K562 (cell line): Measurements from ENCODE around the gene NLGN2. TPM values are rescaled to one million over a fixed set of nuclear protein-coding genes. Genes with fewer than 3 reads are reported as not detected.

Source experiments
- ATAC-seq: fragments of 200-7000 bp; cut with Tn5 transposase; 3 replicates; pipeline ENCODE4 v1.9.1; 2020; ENCODE audit warnings: moderate library complexity
- BruUV-seq: library from RNA; stranded (reverse); fragments of 400-500 nt; replicated peaks from 2 replicates; lab custom pipeline; 2021; lab: Mats Ljungman, UMichigan
- CTCF ChIA-PET: fragments of 300-600 bp; formaldehyde crosslinking; extraction: SDS; loops from one replicate; lab custom pipeline; 2021; ENCODE audit warnings: low intra/inter-chr PET ratio; lab: Yijun Ruan, JAX
- POLR2A ChIA-PET: fragments of 300-600, 350-650 bp; sonication (Branson Sonifier 250); formaldehyde crosslinking; extraction: SDS; loops from one replicate; lab custom pipeline; 2021; ENCODE audit warnings: antibody characterized with exemption, inconsistent platforms; lab: Yijun Ruan, JAX
- DNase-seq, 4 experiments: peaks; one replicate each; pipeline versions ENCODE4 v3.0.0 to v3.0.0-alpha.2; 2011 to 2018; ENCODE audit warnings: low spot score in 3 of 4, mixed read lengths in 3 of 4; ENCODE audit errors: extremely low read depth in 1 of 4
- FAIRE-seq: peaks from 2 replicates; lab custom pipeline; 2011; peaks lifted over from hg19 to GRCh38; lab: Jason Lieb, UNC
- H2AFZ ChIP-seq: 2 replicates; pipeline ENCODE4 v1.6.0; 2011; ENCODE audit warnings: low read depth, low read length, control low read depth, inconsistent platforms
- H3K27ac ChIP-seq: fragments of 200-600 bp; 3 replicates; pipeline ENCODE4 v1.8.0; 2011; ENCODE audit warnings: low read depth, mild to moderate bottlenecking, control low read depth, inconsistent platforms, low read length, moderate library complexity, mixed read lengths; ENCODE audit errors: extremely low read depth
- H3K27me3 ChIP-seq, 2 experiments: fragments of 300-600 bp in 1 of 2; 2 replicates in 1 of 2; 3 replicates in 1 of 2; pipeline versions ENCODE4 v1.6.0 to v1.8.0; 2011; ENCODE audit warnings: inconsistent platforms in 2 of 2, low read length in 2 of 2, mild to moderate bottlenecking in 1 of 2, mixed read lengths in 1 of 2, moderate library complexity in 1 of 2; ENCODE audit not compliant: control insufficient read depth in 2 of 2, insufficient read depth in 2 of 2
- H3K36me3 ChIP-seq: fragments of 300-600 bp; 3 replicates; pipeline ENCODE4 v1.8.0; 2011; ENCODE audit warnings: mild to moderate bottlenecking, low read length, inconsistent platforms; ENCODE audit not compliant: control insufficient read depth, insufficient read depth
- H3K4me1 ChIP-seq, 2 experiments: fragments of 200-600 bp in 1 of 2; replicated peaks in 1 of 2; 2 replicates in 1 of 2; 3 replicates in 1 of 2; pipeline versions ENCODE4 v1.5.1 to v1.8.0; 2011; ENCODE audit warnings: inconsistent platforms in 2 of 2, low read length in 2 of 2, mild to moderate bottlenecking in 1 of 2, mixed read lengths in 1 of 2, moderate library complexity in 1 of 2; ENCODE audit not compliant: control insufficient read depth in 2 of 2, insufficient read depth in 2 of 2
- H3K4me2 ChIP-seq: 2 replicates; pipeline ENCODE4 v1.6.1; 2011; ENCODE audit warnings: low read length, control low read depth, inconsistent platforms, mixed read lengths; ENCODE audit not compliant: insufficient read depth
- H3K4me3 ChIP-seq: fragments of 200-600 bp; sonication (generic), shearing (Covaris generic); 2 replicates; pipeline ENCODE4 v1.5.1; 2016; ENCODE audit warnings: control low read depth, inconsistent platforms
- H3K79me2 ChIP-seq: fragments of 200-600 bp; 3 replicates; pipeline ENCODE4 v1.8.0; 2011; ENCODE audit warnings: low read length, inconsistent platforms; ENCODE audit not compliant: control insufficient read depth, insufficient read depth
- H3K9ac ChIP-seq, 2 experiments: 2 replicates each; pipeline versions ENCODE4 v1.6.0 to v1.6.1; 2011; ENCODE audit warnings: low read depth in 2 of 2, low read length in 2 of 2, control low read depth in 1 of 2, inconsistent platforms in 1 of 2, mild to moderate bottlenecking in 1 of 2, mixed read lengths in 1 of 2; ENCODE audit not compliant: insufficient read depth in 1 of 2
- H3K9me1 ChIP-seq: one replicate; pipeline ENCODE4 v1.6.0; 2011; ENCODE audit warnings: inconsistent platforms, mild to moderate bottlenecking, low read length, moderate library complexity; ENCODE audit not compliant: control insufficient read depth, insufficient read depth
- H3K9me3 ChIP-seq: replicated peaks from 2 replicates; pipeline ENCODE4 v1.5.1; 2011; ENCODE audit warnings: low read depth, low read length, inconsistent platforms; ENCODE audit not compliant: control insufficient read depth, insufficient read depth
- H4K20me1 ChIP-seq: replicated peaks from 2 replicates; pipeline ENCODE4 v1.6.1; 2011; ENCODE audit warnings: low read length, inconsistent platforms, mixed read lengths; ENCODE audit not compliant: control insufficient read depth, insufficient read depth
- ARHGAP35 ChIP-seq: fragments of 450-650 bp; IDR thresholded peaks from 2 replicates; pipeline ENCODE4 v1.6.1; 2018; ENCODE audit not compliant: partially characterized antibody
- BHLHE40 ChIP-seq: IDR thresholded peaks from 2 replicates; pipeline ENCODE4 v1.6.1; 2011; ENCODE audit warnings: low read length, improper control_type of control experiment
- CCNT2 ChIP-seq: IDR thresholded peaks from 2 replicates; pipeline ENCODE4 v1.6.1; 2011; ENCODE audit warnings: borderline replicate concordance, low read depth, mild to moderate bottlenecking, moderate library complexity, mixed read lengths, low read length; ENCODE audit not compliant: insufficient read length; ENCODE audit errors: extremely low read depth
- CHD4 ChIP-seq: fragments of 200-600 bp; sonication (generic); IDR thresholded peaks from 3 replicates; pipeline ENCODE4 v1.6.1; 2012; ENCODE audit warnings: low read depth, mild to moderate bottlenecking, mixed read lengths, low read length, inconsistent platforms; ENCODE audit not compliant: insufficient read depth, insufficient replicate concordance, poor library complexity, severe bottlenecking
- CREB5 ChIP-seq: fragments of 250-450 bp; sonication (Bioruptor Pico); IDR thresholded peaks from 2 replicates; pipeline ENCODE4 v1.5.0; 2020; ENCODE audit warnings: mild to moderate bottlenecking
- E2F6 ChIP-seq, 2 experiments: IDR thresholded peaks; 2 replicates each; pipeline ENCODE4 v1.6.1; 2011; ENCODE audit warnings: borderline replicate concordance in 1 of 2, control low read depth in 1 of 2, low read depth in 1 of 2, low read length in 1 of 2, mild to moderate bottlenecking in 1 of 2, mixed read lengths in 1 of 2, moderate library complexity in 1 of 2; ENCODE audit not compliant: insufficient read depth in 1 of 2, insufficient read length in 1 of 2, poor library complexity in 1 of 2, severe bottlenecking in 1 of 2; ENCODE audit errors: extremely low read depth in 1 of 2
- FOXJ3 ChIP-seq: sonication (generic); formaldehyde crosslinking; IDR thresholded peaks from 2 replicates; pipeline ENCODE4 v1.4.0; 2020; ENCODE audit warnings: mild to moderate bottlenecking, missing genetic modification reagents
- GTF2F1 ChIP-seq: IDR thresholded peaks from 2 replicates; pipeline ENCODE4 v1.6.1; 2011; ENCODE audit warnings: low read depth, low read length, improper control_type of control experiment
- HES1 ChIP-seq: fragments of 450-650 bp; IDR thresholded peaks from 2 replicates; pipeline ENCODE4 v1.6.1; 2016; ENCODE audit warnings: low read depth, mild to moderate bottlenecking, moderate library complexity
- KLF6 ChIP-seq: fragments of 250-450 bp; sonication (Bioruptor Pico); IDR thresholded peaks from 2 replicates; pipeline ENCODE4 v1.4.0; 2020; ENCODE audit warnings: mild to moderate bottlenecking, moderate library complexity, borderline replicate concordance
- LCOR ChIP-seq: sonication (generic); formaldehyde crosslinking; IDR thresholded peaks from 2 replicates; pipeline ENCODE4 v1.8.0; 2022; ENCODE audit warnings: mild to moderate bottlenecking, missing genetic modification reagents
- NRF1 ChIP-seq, 2 experiments: fragments of 450-650 bp; IDR thresholded peaks in 1 of 2; conservative IDR thresholded peaks in 1 of 2; 2 replicates each; pipeline ENCODE4 v1.6.1; 2014; ENCODE audit warnings: mild to moderate bottlenecking in 2 of 2
- PCBP1 ChIP-seq: fragments of 200-400 bp; formaldehyde crosslinking; IDR thresholded peaks from 2 replicates; pipeline ENCODE4 v1.6.1; 2018; ENCODE audit warnings: mild to moderate bottlenecking, low read depth, low read length; ENCODE audit not compliant: poor library complexity, severe bottlenecking
- PHTF2 ChIP-seq: fragments of 250-450 bp; sonication (Bioruptor Pico); IDR thresholded peaks from 2 replicates; pipeline ENCODE4 v1.5.0; 2021; ENCODE audit warnings: mild to moderate bottlenecking
- PRMT5 ChIP-seq: sonication (generic); formaldehyde crosslinking; IDR thresholded peaks from 2 replicates; pipeline ENCODE4 v1.5.0; 2020; ENCODE audit warnings: missing genetic modification reagents
- SIN3B ChIP-seq: fragments of 450-650 bp; IDR thresholded peaks from 2 replicates; pipeline ENCODE4 v1.6.1; 2017; ENCODE audit warnings: low read depth, mild to moderate bottlenecking, moderate library complexity
- U2AF1 ChIP-seq: fragments of 200-400 bp; formaldehyde crosslinking; optimal IDR thresholded peaks from 2 replicates; pipeline ENCODE3; 2017; ENCODE audit warnings: mild to moderate bottlenecking, low read depth, low read length, moderate library complexity
- ZNF212 ChIP-seq: fragments of 450-650 bp; formaldehyde crosslinking; IDR thresholded peaks from 2 replicates; pipeline ENCODE4 v1.4.0; 2020; ENCODE audit warnings: mild to moderate bottlenecking
- ZNF780A ChIP-seq: fragments of 250-450 bp; sonication (Bioruptor Pico); IDR thresholded peaks from 2 replicates; pipeline ENCODE4 v1.5.0; 2021; ENCODE audit warnings: mild to moderate bottlenecking
- WGBS: fragments of 100-300 bp; shearing (Covaris generic); methylation state at CpG from one replicate; pipeline ENCODE4 v1.1.6; 2016; ENCODE audit warnings: low coverage, mixed read lengths; ENCODE audit not compliant: insufficient coverage; ENCODE audit errors: missing lambda C conversion rate; 5-methylcytosine and 5-hydroxymethylcytosine counted together
- in situ Hi-C: fragments of 300-500 bp; cut with MboI; formaldehyde crosslinking; loops from 4 replicates; pipeline ENCODE4 v1.15.0; 2018; ENCODE audit warnings: inconsistent platforms, mixed read lengths
- intact Hi-C: fragments of 100-400 bp; cut with micrococcal nuclease; formaldehyde crosslinking; loops from 2 replicates; pipeline ENCODE4 v1.14.2; 2022
- polyA plus RNA-seq, 8 experiments: library from polyadenylated mRNA; depleted of rRNA in 4 of 8; stranded (reverse) in 5 of 8; unstranded in 3 of 8; fragments of >200 nt; fragmentation: Nextera tagmentation in 2 of 8; fragmentation: Illumina TruSeq in 1 of 8; extraction: Ambion mirVana in 2 of 8; extraction: Trizol in 1 of 8; gene quantifications; 2 replicates each; pipeline versions ENCODE4 v1.2.1 to v1.2.3, GENCODE V29; 2011 to 2014; ENCODE audit warnings: inconsistent platforms in 1 of 8, missing spikeins in 1 of 8
- total RNA-seq, 7 experiments: library from RNA; depleted of rRNA in 6 of 7; stranded (reverse); fragments of >200 nt in 6 of 7; fragmentation: Illumina TruSeq in 2 of 7; extraction: Trizol in 2 of 7; gene quantifications; 2 replicates each; pipeline versions ENCODE4 v1.2.1 to v1.2.3, GENCODE V29; 2011 to 2021; ENCODE audit warnings: low replicate concordance in 1 of 7

The NLGN2 gene
- total and polyA plus RNA-seq, 9 of the 15 experiments (the other 6 are each of a cell fraction or from before 2014, with no cell fraction given), result 0.11 to 7.8 (median 0.77) TPM

GRCh38 chr17:7410634-7411426 lies 3.2 kb downstream of the NLGN2 start:
- no peaks in the 10 kb centered on the region for H3K9me1 ChIP-seq
- H3K27ac ChIP-seq, result no peak overlapping the region
- 54% methylated on average over 10 of the region's 25 CpGs for WGBS
- H3K9ac ChIP-seq, result no peak overlapping the region; a peak in 1 of 4 replicates
- peaks cover 0 to 13% of the 10 kb centered on the region in 2 experiments; a peak in 2 of 5 replicates for H3K4me1 ChIP-seq
- in situ Hi-C loops, result no loop called here
- DNase-seq (no peak), ATAC-seq (no peak), FAIRE-seq (no peak)
- H3K27me3 ChIP-seq, result no peaks in the 10 kb centered on the region
- ChIA-PET POLR2A (interaction anchor here (0.7 kb wide), 1 partner anchor 74 kb away, joined by 3 read pairs; no protein-coding TSS in a partner anchor), CTCF (no interaction called here)
- H3K36me3 ChIP-seq, result 0 out of 3 replicates have a peak, but pooled peaks cover 3% of the 10 kb centered on the region
- no peaks in the 10 kb centered on the region for H4K20me1 ChIP-seq
- intact Hi-C loops, result no loop called here
- no TSS peak for BruUV-seq
- H2AFZ ChIP-seq, result no peak overlapping the region
- no peaks in the 10 kb centered on the region for H3K79me2 ChIP-seq
- no peak overlapping the region for H3K4me3 ChIP-seq
- H3K4me2 ChIP-seq, result no peak overlapping the region
- no peaks in the 10 kb centered on the region for H3K9me3 ChIP-seq
- TF ChIP-seq KLF6 (CRISPR knock-in tag) (no peak), ZNF780A (CRISPR knock-in tag) (no peak), E2F6 (IDR thresholded peaks at IDR 0.05; ENCODE audit: borderline replicate concordance in 1 of 2, extremely low read depth in 1 of 2, insufficient read depth in 1 of 2, insufficient read length in 1 of 2, low read depth in 1 of 2, low read length in 1 of 2, poor library complexity in 1 of 2, severe bottlenecking in 1 of 2) (no peak), FOXJ3 (CRISPR knock-in tag) (no peak), SIN3B (no peak), GTF2F1 (no peak), PCBP1 (no peak), CREB5 (CRISPR knock-in tag) (no peak), U2AF1 (no peak), ARHGAP35 (no peak), LCOR (CRISPR knock-in tag) (no peak), CHD4 (no peak), PRMT5 (no peak), CCNT2 (no peak), NRF1 (conservative IDR thresholded peaks at IDR 0.05 in 1 of 2, IDR thresholded peaks at IDR 0.05 in 1 of 2) (0 out of 4 replicates have a peak, but pooled peaks of 1 of the 2 experiments have one; percentile 15), ZNF212 (CRISPR knock-in tag) (no peak), HES1 (no peak), BHLHE40 (peak; percentile 78), PHTF2 (CRISPR knock-in tag) (no peak)
